PC-9 (cell line): ENCODE measurements around the gene ARL8B. TPM values are rescaled to one million over a fixed set of nuclear protein-coding genes. Genes with fewer than 3 reads are reported as not detected.

Experiments used
- BruUV-seq: library from RNA; stranded (reverse); fragments of 400-500 nt; replicated peaks from 2 replicates; lab custom pipeline; 2021; lab: Mats Ljungman, UMichigan
- CTCF ChIA-PET: fragments of 300-600 bp; sonication (Branson Sonifier 250); formaldehyde crosslinking; loops from one replicate; lab custom pipeline; 2022; ENCODE audit warnings: antibody characterized with exemption; lab: Charles Lee
- POLR2A ChIA-PET: fragments of 300-600 bp; sonication (Branson Sonifier 250); formaldehyde crosslinking; loops from one replicate; lab custom pipeline; 2022; ENCODE audit warnings: antibody characterized with exemption; ENCODE audit not compliant: unreplicated experiment; lab: Charles Lee
- DNase-seq, 2 experiments: peaks; one replicate each; pipeline versions ENCODE4 v3.0.0 to v3.0.0-alpha.2; 2015 to 2022; ENCODE audit warnings: mixed read lengths in 1 of 2
- H2AFZ ChIP-seq: fragments of 200-600 bp; sonication (generic); 2 replicates; pipeline ENCODE4 v1.8.1; 2017; ENCODE audit warnings: antibody characterized with exemption
- H3F3A ChIP-seq: fragments of 200-600 bp; sonication (generic); 2 replicates; pipeline ENCODE4 v1.8.1; 2017; ENCODE audit warnings: antibody characterized with exemption, mild to moderate bottlenecking, low read depth; ENCODE audit not compliant: insufficient read depth
- H3K27ac ChIP-seq: fragments of 200-600 bp; sonication (generic); 2 replicates; pipeline ENCODE4 v1.6.1; 2016; ENCODE audit warnings: mixed run types
- H3K27me3 ChIP-seq: fragments of 200-600 bp; sonication (generic); 2 replicates; pipeline ENCODE4 v1.6.1; 2016; ENCODE audit warnings: low read depth, mixed run types; ENCODE audit not compliant: insufficient read depth
- H3K36me3 ChIP-seq: fragments of 200-600 bp; sonication (generic); 2 replicates; pipeline ENCODE4 v1.6.1; 2016; ENCODE audit warnings: low read depth, mixed run types
- H3K4me1 ChIP-seq: fragments of 200-600 bp; sonication (generic); replicated peaks from 2 replicates; pipeline ENCODE4 v1.6.1; 2016; ENCODE audit warnings: mixed run types; ENCODE audit not compliant: insufficient read depth
- H3K4me2 ChIP-seq: fragments of 200-600 bp; sonication (generic); 2 replicates; pipeline ENCODE4 v1.6.1; 2017; ENCODE audit warnings: mixed run types
- H3K4me3 ChIP-seq: fragments of 200-600 bp; sonication (generic); 2 replicates; pipeline ENCODE4 v1.6.1; 2016; ENCODE audit warnings: mixed run types
- H3K79me2 ChIP-seq: fragments of 200-600 bp; sonication (generic); 2 replicates; pipeline ENCODE4 v1.6.1; 2017; ENCODE audit warnings: low read depth, mixed run types
- H3K9me2 ChIP-seq: fragments of 200-600 bp; sonication (generic); 2 replicates; pipeline ENCODE4 v1.8.1; 2017; ENCODE audit warnings: mild to moderate bottlenecking; ENCODE audit not compliant: insufficient read depth
- H3K9me3 ChIP-seq: fragments of 200-600 bp; sonication (generic); 2 replicates; pipeline ENCODE4 v1.8.1; 2016; ENCODE audit warnings: low read depth; ENCODE audit not compliant: insufficient read depth
- H4K20me1 ChIP-seq: fragments of 200-600 bp; sonication (generic); 2 replicates; pipeline ENCODE4 v1.8.1; 2017; ENCODE audit not compliant: insufficient read depth
- CTCF ChIP-seq: fragments of 200-600 bp; sonication (generic); conservative IDR thresholded peaks from 2 replicates; pipeline ENCODE4 v1.6.1; 2017; ENCODE audit warnings: mixed run types, antibody characterized with exemption, mild to moderate bottlenecking, moderate library complexity
- EZH2 ChIP-seq: fragments of 200-600 bp; sonication (generic); IDR thresholded peaks from 2 replicates; pipeline ENCODE4 v1.8.0; 2017; ENCODE audit warnings: antibody characterized with exemption, low read depth
- intact Hi-C: fragments of 100-400 bp; cut with micrococcal nuclease; formaldehyde crosslinking; loops from one replicate; pipeline ENCODE4 v1.10.0; 2022; ENCODE audit not compliant: unreplicated experiment
- total RNA-seq: library from RNA; stranded (reverse); gene quantifications from 2 replicates; pipeline ENCODE4 v1.2.3, GENCODE V29; 2021

Gene ARL8B
- total RNA-seq, 1 experiment from 2014 or later: 45.4 TPM

DNA sequence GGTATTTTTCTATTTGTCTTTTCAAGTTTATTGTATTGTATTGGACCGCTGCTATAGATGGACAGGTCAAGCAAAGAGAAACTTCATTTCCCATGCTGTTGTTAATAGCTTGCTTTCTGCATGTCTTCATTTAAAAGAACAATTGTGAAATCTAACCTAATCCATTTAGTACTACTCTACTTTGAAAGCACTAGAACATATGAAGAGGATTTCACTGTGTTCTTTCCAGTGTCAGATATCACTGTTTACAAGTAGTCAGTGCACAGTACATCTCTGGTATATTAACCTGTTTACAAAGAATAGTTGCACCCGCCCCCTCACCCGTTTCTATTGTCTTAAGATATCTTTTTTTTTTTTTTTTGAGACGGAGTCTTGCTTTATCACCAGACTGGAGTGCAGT is 43.6 kb downstream of the ARL8B start:
- H3F3A ChIP-seq: peaks cover 6% of the 10 kb centered on the region; the same call in 1 of the 2 replicates
- intact Hi-C loops: no loop called here
- H3K9me3 ChIP-seq: no peaks in the 10 kb centered on the region
- ChIA-PET CTCF (no interaction called here), POLR2A (interaction anchor here (0.6 kb wide), 1 partner anchor 37 kb away, joined by 3 read pairs; no protein-coding TSS in a partner anchor)
- no peaks in the 10 kb centered on the region for H3K9me2 ChIP-seq
- no TSS peak for BruUV-seq
- no peak overlapping the region for H3K4me2 ChIP-seq
- DNase-seq: no peak
- H3K27ac ChIP-seq: no peak overlapping the region
- peaks cover 20% of the 10 kb centered on the region for H3K4me1 ChIP-seq
- no peak for TF ChIP-seq CTCF
- TF ChIP-seq EZH2: no peak
- H3K4me3 ChIP-seq: no peak overlapping the region
- H3K79me2 ChIP-seq: peaks cover 72% of the 10 kb centered on the region
- peaks cover 29% of the 10 kb centered on the region for H4K20me1 ChIP-seq
- H2AFZ ChIP-seq: no peak overlapping the region
- no peaks in the 10 kb centered on the region for H3K36me3 ChIP-seq
- H3K27me3 ChIP-seq: no peaks in the 10 kb centered on the region

GRCh38 chr3:5166846-5167245 is 44.8 kb downstream of the ARL8B start:
- H2AFZ ChIP-seq: no peak overlapping the region
- DNase-seq: no peak
- H3K9me3 ChIP-seq: no peaks in the 10 kb centered on the region
- H3F3A ChIP-seq: no peaks in the 10 kb centered on the region
- peaks cover 18% of the 10 kb centered on the region for H4K20me1 ChIP-seq
- BruUV-seq: no TSS peak
- no peaks in the 10 kb centered on the region for H3K36me3 ChIP-seq
- H3K9me2 ChIP-seq: no peaks in the 10 kb centered on the region
- H3K4me2 ChIP-seq: no peak overlapping the region
- H3K79me2 ChIP-seq: peaks cover 65% of the 10 kb centered on the region
- no peak overlapping the region for H3K27ac ChIP-seq
- intact Hi-C loops: no loop called here
- TF ChIP-seq EZH2 (no peak), CTCF (no peak)
- no peak overlapping the region for H3K4me3 ChIP-seq
- H3K4me1 ChIP-seq: peaks cover 8% of the 10 kb centered on the region
- ChIA-PET POLR2A (interaction anchor here (0.6 kb wide), 1 partner anchor 31 kb away, joined by 5 read pairs; no protein-coding TSS in a partner anchor), CTCF (no interaction called here)
- H3K27me3 ChIP-seq: no peaks in the 10 kb centered on the region

GRCh38 chr3:5168110-5168509 is 46.0 kb downstream of the ARL8B start:
- no TSS peak for BruUV-seq
- Histone ChIP-seq H3K9me3 (no peaks in the 10 kb centered on the region), H3K27me3 (no peaks in the 10 kb centered on the region), H3K36me3 (no peaks in the 10 kb centered on the region), H4K20me1 (peaks cover 8% of the 10 kb centered on the region), H3K79me2 (peaks cover 52% of the 10 kb centered on the region), H3F3A (no peaks in the 10 kb centered on the region), H3K4me1 (no peaks in the 10 kb centered on the region), H3K4me2 (no peak overlapping the region), H3K4me3 (no peak overlapping the region), H2AFZ (no peak overlapping the region), H3K27ac (no peak overlapping the region), H3K9me2 (no peaks in the 10 kb centered on the region)
- intact Hi-C loops: no loop called here
- TF ChIP-seq CTCF: no peak
- no peak for TF ChIP-seq EZH2
- CTCF ChIA-PET: no interaction called here
- no peak for DNase-seq
- POLR2A ChIA-PET: interaction anchor here (0.7 kb wide), 1 partner anchor 28 kb away, joined by 10 read pairs; no protein-coding TSS in a partner anchor
